ENCODE data around the gene FKBP9. TPM values are rescaled to one million over a fixed set of nuclear protein-coding genes. Genes with fewer than 3 reads are reported as not detected.

The FKBP9 gene
- total and polyA plus RNA-seq, 2 of the 4 experiments (the other 2 are of a cell fraction): 126 to 191 TPM

DNA sequence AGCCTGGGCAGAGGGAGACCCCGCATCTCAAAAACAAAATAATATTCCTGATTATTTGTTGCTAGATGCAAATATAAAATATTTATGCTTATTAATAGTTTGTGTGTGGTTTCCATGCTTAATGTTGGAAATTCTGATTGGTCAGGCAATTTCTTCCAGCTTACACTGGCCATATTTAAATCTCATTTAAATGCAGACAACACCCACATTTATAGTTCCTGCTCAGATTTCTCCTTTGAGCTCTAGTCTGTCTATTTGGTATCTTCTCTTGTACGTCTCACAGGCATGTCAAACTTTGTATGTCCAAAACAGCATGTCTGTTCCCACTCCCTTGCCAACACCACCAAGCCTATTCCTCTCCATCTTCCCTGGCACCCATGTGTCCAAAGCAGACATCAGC lies 52.5 kb downstream of the FKBP9 start:
- Histone ChIP-seq H2BK120ac (ENCODE audit: low read depth, low read length) (no peak overlapping the region), H3K79me1 (ENCODE audit: low read depth in 1 of 2, low read length in 2 of 2) (peaks cover 0 to 5% of the 10 kb centered on the region in 2 experiments; a peak in 1 of 4 replicates), H2AK9ac (replicated peaks; ENCODE audit: low read depth, low read length, poor library complexity) (no peak overlapping the region), H3K23ac (ENCODE audit: low read depth, low read length) (no peak overlapping the region), H2BK20ac (ENCODE audit: low read depth, low read length) (no peak overlapping the region), H3K4ac (ENCODE audit: low read depth, low read length) (no peak overlapping the region), H4K5ac (ENCODE audit: low read depth, low read length) (no peak overlapping the region), H3K18ac (ENCODE audit: low read depth, low read length) (no peak overlapping the region), H3K4me2 (ENCODE audit: low read depth, low read length) (no peak overlapping the region), H3K36me3 (ENCODE audit: control insufficient read depth, insufficient read depth, low read length) (peaks cover 15% of the 10 kb centered on the region), H3K27me3 (ENCODE audit: control insufficient read depth, insufficient read depth, low read length) (no peaks in the 10 kb centered on the region), H2BK5ac (ENCODE audit: low read depth, low read length, poor library complexity, severe bottlenecking) (no peak overlapping the region), H4K20me1 (ENCODE audit: insufficient read depth, low read length) (no peaks in the 10 kb centered on the region), H4K91ac (ENCODE audit: insufficient read depth, low read depth, low read length) (no peak overlapping the region), H3K4me3 (ENCODE audit: insufficient read depth, low read depth, low read length) (no peak overlapping the region), H2BK15ac (ENCODE audit: low read depth, low read length) (no peak overlapping the region), H3K14ac (replicated peaks; ENCODE audit: low read depth, low read length) (no peak overlapping the region), H3K9me3 (ENCODE audit: control insufficient read depth, insufficient read depth, low read length) (no peaks in the 10 kb centered on the region), H3K4me1 (ENCODE audit: control insufficient read depth, insufficient read depth, low read length) (peaks cover 2% of the 10 kb centered on the region; the same call in 1 of the 2 replicates), H3K9me1 (ENCODE audit: insufficient read depth, low read length) (no peaks in the 10 kb centered on the region), H4K8ac (ENCODE audit: low read depth in 2 of 2, low read length in 2 of 2) (no peak overlapping the region), H3K27ac (ENCODE audit: insufficient read depth, low read length) (no peak overlapping the region), H2AK5ac (ENCODE audit: low read depth, low read length) (no peak overlapping the region), H3K56ac (ENCODE audit: extremely low read depth, insufficient read depth, low read length) (no peak overlapping the region), H2AFZ (replicated peaks; ENCODE audit: low read length, poor library complexity) (no peak overlapping the region), H3K9ac (ENCODE audit: low read depth, low read length) (no peak overlapping the region)
- no peak for DNase-seq
- dilution Hi-C loops (cut with HindIII; ENCODE audit: low sequenced_read_pairs, unreplicated experiment) (no loop called here), in situ Hi-C loops (cut with MboI; ENCODE audit: low sequenced_read_pairs) (no loop called here), intact Hi-C loops (cut with micrococcal nuclease) (no loop called here)
- CTCF ChIA-PET: no interaction called here
- WGBS, 2 experiments (ENCODE audit: extremely low coverage in 2 of 2, insufficient read length in 1 of 2): 100% methylated on average over 1 of the region's 2 CpGs; no CpG with 5 or more reads in 1 of the 2 experiments
- POLR2A ChIA-PET (ENCODE audit: unreplicated experiment): no interaction called here
- BruUV-seq (replicated peaks): no TSS peak
- no peak for TF ChIP-seq CTCF (conservative IDR thresholded peaks at IDR 0.05; ENCODE audit: low read depth, low read length)
- no peak for TF ChIP-seq POLR2A (IDR thresholded peaks at IDR 0.05; ENCODE audit: low read depth, low read length)
- TF ChIP-seq RCOR1 (IDR thresholded peaks at IDR 0.05; ENCODE audit: insufficient replicate concordance, low read length): no peak
- TF ChIP-seq ELK1 (IDR thresholded peaks at IDR 0.05; ENCODE audit: borderline replicate concordance, low read depth, low read length): no peak
- no peak for TF ChIP-seq MAZ (IDR thresholded peaks at IDR 0.05; ENCODE audit: borderline replicate concordance, low read depth, low read length)
- no peak for TF ChIP-seq CHD1 (IDR thresholded peaks at IDR 0.05; ENCODE audit: low read depth, low read length)
- TF ChIP-seq NFE2L2 (IDR thresholded peaks at IDR 0.05; ENCODE audit: low read depth, low read length): no peak
- TF ChIP-seq MAFK (IDR thresholded peaks at IDR 0.05; ENCODE audit: low read depth, low read length): no peak
- TF ChIP-seq RFX5 (IDR thresholded peaks at IDR 0.05; ENCODE audit: low read depth, low read length): no peak
- no peak for TF ChIP-seq RAD21 (IDR thresholded peaks at IDR 0.05; ENCODE audit: low read length)
- no peak for TF ChIP-seq BHLHE40 (IDR thresholded peaks at IDR 0.05; ENCODE audit: low read depth, low read length)
- no peak for TF ChIP-seq MXI1 (IDR thresholded peaks at IDR 0.05; ENCODE audit: borderline replicate concordance, low read depth, low read length)
- no peak for TF ChIP-seq SMC3 (IDR thresholded peaks at IDR 0.05; ENCODE audit: low read depth, low read length)
- TF ChIP-seq FOS (IDR thresholded peaks at IDR 0.05; ENCODE audit: low read depth, low read length): no peak
- no peak for TF ChIP-seq CEBPB (IDR thresholded peaks at IDR 0.05; ENCODE audit: low read depth, low read length)
- no peak for ATAC-seq (ENCODE audit: low read depth)
